Measurements from ENCODE around the gene GLS2. TPM values are rescaled to one million over a fixed set of nuclear protein-coding genes. Genes with fewer than 3 reads are reported as not detected.
"Not testable (repeated sequence)": the region's sequence is repeated elsewhere in the genome, so short reads cannot be mapped to it uniquely, and the experiment has no call there.

GLS2 gene
- polyA plus RNA-seq, 1 donor from 2014 or later = 3.8 TPM

- H3K4me3 Mint-ChIP-seq, H3K9me3 Mint-ChIP-seq, H3K27me3 Mint-ChIP-seq, H3K36me3 Mint-ChIP-seq, H3K27ac Mint-ChIP-seq, H3K4me1 Mint-ChIP-seq: not testable (repeated sequence)
These were observed 11.9 kb upstream of the GLS2 start for GRCh38 chr12:56499879-56500278.

DNA sequence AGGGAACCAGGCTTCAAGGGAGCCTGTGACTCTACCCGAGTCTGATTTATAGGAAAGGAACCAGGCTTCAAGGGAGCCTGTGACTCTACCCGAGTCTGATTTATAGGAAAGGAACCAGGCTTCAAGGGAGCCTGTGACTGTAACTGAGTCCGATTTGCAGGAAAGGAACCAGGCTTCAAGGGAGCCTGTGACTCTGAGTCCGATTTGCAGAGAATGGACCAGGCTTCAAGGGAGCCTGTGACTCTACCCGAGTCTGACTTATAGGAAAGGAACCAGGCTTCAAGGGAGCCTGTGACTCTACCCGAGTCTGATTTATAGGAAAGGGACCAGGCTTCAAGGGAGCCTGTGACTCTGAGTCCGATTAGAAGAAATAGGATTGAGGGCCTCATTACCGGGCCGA lies 11.5 kb upstream of the GLS2 start:
- H3K36me3 Mint-ChIP-seq, H3K4me1 Mint-ChIP-seq, H3K4me3 Mint-ChIP-seq, H3K27ac Mint-ChIP-seq, H3K9me3 Mint-ChIP-seq, H3K27me3 Mint-ChIP-seq: not testable (repeated sequence)

- H3K4me1 Mint-ChIP-seq, H3K36me3 Mint-ChIP-seq, H3K9me3 Mint-ChIP-seq, H3K27me3 Mint-ChIP-seq, H3K4me3 Mint-ChIP-seq, H3K27ac Mint-ChIP-seq: not testable (repeated sequence)
These were observed 10.4 kb upstream of the GLS2 start for GRCh38 chr12:56498126-56498902.

DNA sequence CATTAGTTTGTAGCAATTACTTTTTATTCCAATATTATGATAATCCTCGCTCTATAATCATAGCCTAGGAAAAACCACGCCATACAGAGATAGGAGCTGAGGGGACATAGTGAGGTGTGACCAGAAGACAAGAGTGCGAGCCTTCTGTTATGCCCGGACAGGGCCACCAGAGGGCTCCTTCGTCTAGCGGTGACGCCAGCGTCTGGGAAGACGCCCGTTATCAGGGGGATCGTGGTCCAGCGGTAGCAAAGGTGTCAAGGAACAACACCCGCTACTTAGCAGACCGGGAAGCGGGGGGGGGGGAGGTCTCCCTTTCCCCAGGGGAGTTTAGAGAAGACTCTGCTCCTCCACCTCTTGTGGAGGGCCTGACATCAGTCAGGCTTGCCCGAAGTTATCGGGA lies 8.7 kb upstream of the GLS2 start:
- H3K4me3 Mint-ChIP-seq = peak overlapping the region in 2 of 4 donors; percentile 50 to 76
- H3K4me1 Mint-ChIP-seq, H3K27me3 Mint-ChIP-seq, H3K9me3 Mint-ChIP-seq, H3K27ac Mint-ChIP-seq, H3K36me3 Mint-ChIP-seq: not testable (repeated sequence)

DNA sequence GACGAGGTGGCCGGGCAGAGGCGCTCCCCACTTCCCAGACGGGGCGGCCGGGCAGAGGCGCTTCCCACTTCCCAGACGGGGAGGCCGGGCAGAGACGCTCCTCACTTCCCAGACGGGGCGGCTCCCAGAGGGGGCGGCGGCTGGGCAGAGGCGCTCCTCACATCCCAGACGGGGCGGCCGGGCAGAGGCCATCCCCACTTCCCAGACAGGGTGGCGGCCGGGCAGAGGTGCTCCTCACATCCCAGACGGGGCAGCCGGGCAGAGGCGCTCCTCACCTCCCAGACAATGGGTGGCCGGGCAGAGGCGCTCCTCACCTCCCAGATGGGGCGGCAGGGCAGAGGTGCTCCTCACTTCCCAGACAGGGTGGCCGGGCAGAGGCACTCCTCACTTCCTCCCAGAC lies 6.5 kb upstream of the GLS2 start:
- not testable (repeated sequence) for H3K9me3 Mint-ChIP-seq, H3K36me3 Mint-ChIP-seq, H3K4me1 Mint-ChIP-seq, H3K27me3 Mint-ChIP-seq, H3K27ac Mint-ChIP-seq, H3K4me3 Mint-ChIP-seq

DNA sequence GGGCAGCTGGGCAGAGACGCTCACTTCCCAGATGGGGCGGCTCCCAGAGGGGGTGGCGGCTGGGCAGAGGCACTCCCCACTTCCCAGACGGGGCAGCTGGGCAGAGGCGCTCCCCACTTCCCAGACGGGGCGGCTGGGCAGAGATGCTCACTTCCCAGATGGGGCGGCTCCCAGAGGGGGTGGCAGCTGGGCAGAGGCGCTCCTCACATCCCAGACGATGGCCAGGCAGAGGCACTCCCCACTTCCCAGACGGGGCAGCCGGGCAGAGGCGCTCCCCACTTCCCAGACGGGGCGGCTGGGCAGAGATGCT lies 6.1 kb upstream of the GLS2 start:
- not testable (repeated sequence) for H3K4me1 Mint-ChIP-seq, H3K27ac Mint-ChIP-seq, H3K27me3 Mint-ChIP-seq, H3K9me3 Mint-ChIP-seq, H3K36me3 Mint-ChIP-seq, H3K4me3 Mint-ChIP-seq

DNA sequence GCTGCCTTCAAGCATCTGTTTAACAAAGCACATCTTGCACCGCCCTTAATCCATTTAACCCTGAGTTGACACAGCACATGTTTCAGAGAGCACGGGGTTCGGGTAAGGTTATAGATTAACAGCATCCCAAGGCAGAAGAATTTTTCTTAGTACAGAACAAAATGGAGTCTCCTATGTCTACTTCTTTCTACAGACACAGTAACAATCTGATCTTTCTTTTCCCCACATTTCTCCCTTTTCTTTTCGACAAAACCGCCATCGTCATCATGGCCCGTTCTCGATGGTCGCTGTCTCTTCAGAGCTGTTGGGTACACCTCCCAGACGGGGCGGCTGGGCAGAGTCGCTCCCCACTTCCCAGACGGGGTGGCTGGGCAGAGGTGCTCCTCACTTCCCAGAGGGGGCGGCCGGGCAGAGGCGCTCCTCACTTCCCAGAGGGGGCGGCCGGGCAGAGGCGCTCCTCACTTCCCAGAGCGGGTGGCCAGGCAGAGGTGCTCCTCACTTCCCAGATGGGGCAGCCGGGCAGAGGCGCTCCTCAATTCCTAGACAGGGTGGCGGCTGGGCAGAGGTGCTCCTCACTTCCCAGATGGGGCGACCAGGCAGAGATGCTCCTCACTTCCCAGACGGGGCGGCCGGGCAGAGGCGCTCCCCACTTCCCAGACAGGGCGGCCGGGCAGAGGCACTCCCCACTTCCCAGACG lies 5.6 kb upstream of the GLS2 start:
- H3K27ac Mint-ChIP-seq, H3K9me3 Mint-ChIP-seq, H3K36me3 Mint-ChIP-seq, H3K27me3 Mint-ChIP-seq, H3K4me1 Mint-ChIP-seq, H3K4me3 Mint-ChIP-seq: not testable (repeated sequence)

DNA sequence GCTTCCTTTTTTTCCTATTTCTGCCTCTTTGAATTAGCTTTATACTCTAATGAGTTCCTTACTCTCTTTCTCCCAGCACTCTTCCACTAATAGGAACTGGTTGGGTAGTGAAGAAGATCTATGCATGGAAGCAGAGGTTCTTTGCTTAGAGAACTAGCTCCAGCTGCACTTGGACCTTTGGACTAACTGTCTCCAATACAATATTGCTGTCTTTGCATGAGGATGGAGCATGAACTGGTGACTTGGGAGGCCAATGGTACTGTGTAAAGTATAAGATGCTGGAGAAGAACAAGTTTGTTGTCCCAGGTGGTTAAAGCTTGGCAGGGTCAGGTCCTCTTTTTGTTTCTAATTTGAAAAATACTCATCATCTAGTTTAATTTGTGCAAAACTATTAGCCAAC lies 2.4 kb upstream of the GLS2 start:
- H3K27me3 Mint-ChIP-seq = peaks cover 16% of the 10 kb centered on the region
- no peak overlapping the region for H3K27ac Mint-ChIP-seq
- H3K4me1 Mint-ChIP-seq = peaks cover 8 to 18% (median 10%) of the 10 kb centered on the region in 3 donors
- H3K4me3 Mint-ChIP-seq = peak overlapping the region in 1 of 4 donors; percentile 74
- H3K9me3 Mint-ChIP-seq = peaks cover 0 to 1% (median 0%) of the 10 kb centered on the region in 3 donors
- H3K36me3 Mint-ChIP-seq = no peaks in the 10 kb centered on the region

GRCh38 chr12:56487448-56488040 lies 417 bp downstream of the GLS2 start:
- Mint-ChIP-seq H3K27me3 (peaks cover 16% of the 10 kb centered on the region), H3K4me1 (peaks cover 8 to 18% (median 10%) of the 10 kb centered on the region in 3 donors), H3K27ac (peak overlapping the region; percentile 28 to 81 (median 39)), H3K4me3 (peak overlapping the region; percentile 78 to 98 (median 94)), H3K36me3 (no peaks in the 10 kb centered on the region), H3K9me3 (peaks cover 0 to 1% (median 0%) of the 10 kb centered on the region in 3 donors)

DNA sequence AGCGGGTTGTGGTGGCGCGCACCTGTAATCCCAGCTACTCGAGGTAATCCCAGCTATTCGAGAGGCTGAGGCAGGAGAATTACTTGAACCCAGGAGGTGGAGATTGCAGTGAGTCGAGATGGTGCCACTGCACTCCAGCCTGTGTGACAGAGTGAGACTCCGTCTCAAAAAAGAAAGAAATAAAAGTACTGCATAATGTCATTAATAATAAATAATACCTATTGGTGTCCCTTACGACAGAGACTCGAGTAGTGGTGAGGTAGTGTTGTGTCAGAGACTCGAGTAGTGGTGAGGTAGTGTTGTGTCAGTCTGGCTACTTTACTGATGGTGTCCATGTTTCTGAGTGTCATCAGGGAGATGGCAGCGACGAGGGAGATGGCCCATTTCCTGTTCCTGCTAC lies 1.3 kb downstream of the GLS2 start:
- Mint-ChIP-seq H3K36me3 (no peaks in the 10 kb centered on the region), H3K27ac (peak overlapping the region in 1 of 3 donors; percentile 9), H3K9me3 (peaks cover 0 to 1% (median 0%) of the 10 kb centered on the region in 3 donors), H3K4me3 (peak overlapping the region; percentile 38 to 98 (median 78)), H3K27me3 (peaks cover 13% of the 10 kb centered on the region), H3K4me1 (peaks cover 8 to 18% (median 10%) of the 10 kb centered on the region in 3 donors)

DNA sequence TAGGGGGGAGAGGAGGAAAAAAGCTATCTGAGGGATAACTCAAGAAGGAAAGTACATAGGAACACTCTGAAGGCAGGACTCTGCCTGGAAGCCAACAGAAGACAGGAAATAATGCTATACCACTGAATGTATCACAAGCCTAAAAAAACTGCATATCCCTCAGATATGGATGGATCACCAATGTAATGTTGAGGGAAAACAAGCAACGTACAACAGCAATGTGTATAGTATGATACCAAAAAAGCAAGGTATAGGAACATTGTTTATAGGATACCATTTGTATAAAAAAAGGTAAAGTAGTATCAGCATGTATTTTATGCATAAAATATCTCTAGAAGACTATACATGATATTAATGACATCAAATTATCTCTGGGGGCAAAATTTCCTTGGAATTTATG lies 3.4 kb downstream of the GLS2 start:
- H3K4me1 Mint-ChIP-seq = peaks cover 9 to 21% (median 10%) of the 10 kb centered on the region in 3 donors
- peaks cover 8% of the 10 kb centered on the region for H3K27me3 Mint-ChIP-seq
- peak overlapping the region in 1 of 4 donors; percentile 55 for H3K4me3 Mint-ChIP-seq
- peaks cover 0 to 1% (median 0%) of the 10 kb centered on the region in 3 donors for H3K9me3 Mint-ChIP-seq
- no peaks in the 10 kb centered on the region for H3K36me3 Mint-ChIP-seq
- no peak overlapping the region for H3K27ac Mint-ChIP-seq

DNA sequence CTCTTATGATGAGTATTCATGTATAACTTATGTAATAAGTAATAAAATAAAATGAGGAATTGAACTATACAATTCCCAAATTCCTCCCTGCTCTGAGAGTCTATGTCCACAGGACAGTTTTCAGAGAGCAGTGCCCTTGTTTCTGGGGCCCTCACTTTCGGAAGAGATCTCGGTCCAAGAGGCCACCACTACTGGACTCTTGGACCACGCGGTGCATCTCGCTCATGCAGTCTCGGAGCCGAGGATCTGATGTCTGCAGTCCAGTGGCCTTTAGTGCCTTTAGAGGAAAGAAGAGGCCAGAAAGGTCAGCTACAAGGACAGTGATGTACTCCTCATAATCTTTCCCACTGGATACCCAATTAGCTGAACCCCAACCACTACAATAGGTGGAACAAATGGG lies 8.3 kb downstream of the GLS2 start:
- no peaks in the 10 kb centered on the region for H3K27me3 Mint-ChIP-seq
- H3K36me3 Mint-ChIP-seq = peaks cover 5% of the 10 kb centered on the region
- no peaks in the 10 kb centered on the region for H3K9me3 Mint-ChIP-seq
- no peak overlapping the region for H3K4me3 Mint-ChIP-seq
- H3K27ac Mint-ChIP-seq = no peak overlapping the region
- peaks cover 0 to 4% (median 3%) of the 10 kb centered on the region in 3 donors for H3K4me1 Mint-ChIP-seq

DNA sequence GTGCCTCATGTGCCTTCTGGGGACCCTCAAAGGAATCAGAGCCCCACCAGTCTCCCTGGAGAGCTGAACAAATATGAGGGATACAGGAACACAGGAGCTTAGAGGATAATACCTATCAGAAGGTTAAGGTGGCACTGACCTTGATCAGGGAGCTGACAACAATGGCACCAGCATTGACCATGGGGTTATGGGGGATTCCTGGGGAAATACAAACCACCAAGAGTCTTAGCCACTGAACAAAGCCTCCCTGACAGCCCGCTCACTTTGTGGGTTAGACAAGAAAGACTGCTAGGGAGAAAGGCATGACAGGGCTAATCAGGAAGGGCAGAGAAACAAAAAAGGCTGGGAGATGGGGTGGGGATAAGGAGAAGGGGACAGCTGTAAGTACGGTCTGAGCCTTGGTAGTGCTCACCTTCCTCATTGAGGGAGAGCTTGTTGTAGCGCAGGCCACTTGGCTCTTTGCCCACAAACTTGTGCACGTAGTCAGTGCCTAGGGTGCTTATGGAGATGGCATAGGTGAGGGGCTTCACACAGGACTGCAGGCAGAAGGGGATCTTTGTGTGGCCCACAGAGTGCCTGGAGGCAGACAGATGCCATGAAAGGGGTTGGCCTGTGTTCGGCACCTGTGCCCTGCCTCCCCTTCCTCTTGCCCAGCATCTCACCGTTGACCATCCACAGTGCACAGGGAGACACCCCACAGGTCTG lies 10.3 kb downstream of the GLS2 start:
- H3K27ac Mint-ChIP-seq = no peak overlapping the region
- H3K36me3 Mint-ChIP-seq = peaks cover 5% of the 10 kb centered on the region
- peaks cover 4 to 9% (median 5%) of the 10 kb centered on the region in 3 donors for H3K4me1 Mint-ChIP-seq
- H3K27me3 Mint-ChIP-seq = no peaks in the 10 kb centered on the region
- no peaks in the 10 kb centered on the region for H3K9me3 Mint-ChIP-seq
- no peak overlapping the region for H3K4me3 Mint-ChIP-seq

- H3K4me1 Mint-ChIP-seq = peaks cover 4 to 9% (median 7%) of the 10 kb centered on the region in 3 donors
- H3K4me3 Mint-ChIP-seq = no peak overlapping the region
- H3K9me3 Mint-ChIP-seq = no peaks in the 10 kb centered on the region
- H3K36me3 Mint-ChIP-seq = peaks cover 5% of the 10 kb centered on the region
- H3K27me3 Mint-ChIP-seq = no peaks in the 10 kb centered on the region
- H3K27ac Mint-ChIP-seq = peak overlapping the region in 1 of 3 donors; percentile 7
These were observed 11.0 kb downstream of the GLS2 start for GRCh38 chr12:56476972-56477432.

GRCh38 chr12:56476143-56476542 lies 11.8 kb downstream of the GLS2 start:
- no peak overlapping the region for H3K4me3 Mint-ChIP-seq
- no peaks in the 10 kb centered on the region for H3K9me3 Mint-ChIP-seq
- H3K27me3 Mint-ChIP-seq = no peaks in the 10 kb centered on the region
- H3K4me1 Mint-ChIP-seq = peaks cover 5 to 9% (median 8%) of the 10 kb centered on the region in 3 donors
- H3K27ac Mint-ChIP-seq = no peak overlapping the region
- peaks cover 5% of the 10 kb centered on the region for H3K36me3 Mint-ChIP-seq
